MM.1S (cell line): ENCODE results near the gene MX1.

Source experiments
- DNase-seq: peaks from one replicate; pipeline ENCODE4 v3.0.0-alpha.2; 2015
- H2AFZ ChIP-seq: fragments of 300-600 bp; sonication (generic); 2 replicates; pipeline ENCODE4 v1.6.0; 2016; ENCODE audit warnings: antibody characterized with exemption, low read length
- H3F3A ChIP-seq: fragments of 300-600 bp; sonication (generic); 2 replicates; pipeline ENCODE4 v1.6.1; 2016; ENCODE audit warnings: mild to moderate bottlenecking, antibody characterized with exemption, low read length, moderate library complexity, mixed read lengths; ENCODE audit not compliant: insufficient read depth
- H3K27ac ChIP-seq: fragments of 300-600 bp; sonication (generic); 2 replicates; pipeline ENCODE4 v1.5.1; 2016; ENCODE audit warnings: mild to moderate bottlenecking, low read length
- H3K27me3 ChIP-seq: fragments of 300-600 bp; sonication (generic); replicated peaks from 2 replicates; pipeline ENCODE4 v1.6.0; 2016; ENCODE audit warnings: low read length; ENCODE audit not compliant: insufficient read depth
- H3K36me3 ChIP-seq: fragments of 300-600 bp; sonication (generic); replicated peaks from 2 replicates; pipeline ENCODE4 v1.6.1; 2016; ENCODE audit warnings: mild to moderate bottlenecking, low read length, mixed read lengths; ENCODE audit not compliant: insufficient read depth
- H3K4me1 ChIP-seq: fragments of 300-600 bp; sonication (generic); 2 replicates; pipeline ENCODE4 v1.6.1; 2016; ENCODE audit warnings: low read length, mixed read lengths
- H3K4me2 ChIP-seq: fragments of 300-600 bp; sonication (generic); 2 replicates; pipeline ENCODE4 v1.6.0; 2016; ENCODE audit warnings: low read depth, low read length
- H3K4me3 ChIP-seq: fragments of 300-600 bp; sonication (generic); 2 replicates; pipeline ENCODE4 v1.5.1; 2016; ENCODE audit warnings: low read length, mixed read lengths
- H3K79me2 ChIP-seq: fragments of 300-600 bp; sonication (generic); 2 replicates; pipeline ENCODE4 v1.6.1; 2016; ENCODE audit warnings: mixed run types, low read length, mixed read lengths
- H3K9ac ChIP-seq: fragments of 300-600 bp; sonication (generic); 2 replicates; pipeline ENCODE4 v1.6.1; 2016; ENCODE audit warnings: low read length, mixed read lengths
- H3K9me2 ChIP-seq: fragments of 300-600 bp; sonication (generic); replicated peaks from 2 replicates; pipeline ENCODE4 v1.6.1; 2016; ENCODE audit warnings: mild to moderate bottlenecking, low read length, mixed read lengths; ENCODE audit not compliant: insufficient read depth
- H3K9me3 ChIP-seq: fragments of 300-600 bp; sonication (generic); replicated peaks from 2 replicates; pipeline ENCODE4 v1.6.1; 2016; ENCODE audit warnings: mild to moderate bottlenecking, low read length, mixed read lengths; ENCODE audit not compliant: insufficient read depth
- H4K20me1 ChIP-seq: fragments of 300-600 bp; sonication (generic); 2 replicates; pipeline ENCODE4 v1.6.1; 2016; ENCODE audit warnings: mild to moderate bottlenecking, low read length, moderate library complexity, mixed read lengths; ENCODE audit not compliant: insufficient read depth
- EZH2 ChIP-seq: fragments of 300-600 bp; sonication (generic); optimal IDR thresholded peaks from 2 replicates; pipeline ENCODE3; 2017; ENCODE audit warnings: low read depth, mild to moderate bottlenecking, antibody characterized with exemption, low read length, mixed read lengths
- EZH2phosphoT487 ChIP-seq: fragments of 300-600 bp; sonication (generic); IDR thresholded peaks from 2 replicates; pipeline ENCODE4 v1.6.1; 2018; ENCODE audit warnings: antibody characterized with exemption, low read length
- TF ChIP-seq, protein P1 (sequence below): fragments of 300-600 bp; sonication (generic); IDR thresholded peaks from 2 replicates; pipeline ENCODE4 v1.5.1; 2016; ENCODE audit warnings: antibody characterized with exemption, low read length, mixed read lengths

MX1 gene

DNA sequence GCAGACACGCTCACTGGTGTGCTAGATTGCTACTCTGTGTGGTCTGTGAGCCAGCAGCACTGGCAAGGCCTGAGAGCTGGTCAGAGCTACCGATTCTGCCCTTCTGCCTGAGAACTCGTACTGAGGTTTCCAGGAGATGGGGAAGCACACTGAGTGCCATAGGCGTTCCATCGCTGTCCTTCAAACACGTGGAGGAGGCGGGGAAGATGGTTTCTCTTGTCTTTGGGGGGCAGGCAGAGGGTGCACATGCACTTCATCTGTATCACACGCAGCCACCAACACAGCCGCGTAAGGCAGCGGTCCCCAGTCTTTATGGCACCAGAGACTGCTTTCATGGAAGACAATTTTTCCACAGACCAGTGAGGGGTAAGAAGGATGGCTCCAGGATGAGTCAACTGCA, 23.8 kb upstream of the MX1 start:
- Histone ChIP-seq H3K36me3 (no peaks in the 10 kb centered on the region), H2AFZ (no peak overlapping the region), H3K9ac (no peak overlapping the region), H3F3A (no peaks in the 10 kb centered on the region), H3K27me3 (no peaks in the 10 kb centered on the region), H3K4me3 (no peak overlapping the region), H3K4me2 (no peak overlapping the region), H4K20me1 (no peaks in the 10 kb centered on the region), H3K9me2 (no peaks in the 10 kb centered on the region), H3K27ac (no peak overlapping the region), H3K4me1 (no peaks in the 10 kb centered on the region), H3K79me2 (no peaks in the 10 kb centered on the region), H3K9me3 (no peaks in the 10 kb centered on the region)
- no peak for TF ChIP-seq EZH2
- TF ChIP-seq EZH2phosphoT487: no peak
- TF ChIP-seq, protein P1, sequence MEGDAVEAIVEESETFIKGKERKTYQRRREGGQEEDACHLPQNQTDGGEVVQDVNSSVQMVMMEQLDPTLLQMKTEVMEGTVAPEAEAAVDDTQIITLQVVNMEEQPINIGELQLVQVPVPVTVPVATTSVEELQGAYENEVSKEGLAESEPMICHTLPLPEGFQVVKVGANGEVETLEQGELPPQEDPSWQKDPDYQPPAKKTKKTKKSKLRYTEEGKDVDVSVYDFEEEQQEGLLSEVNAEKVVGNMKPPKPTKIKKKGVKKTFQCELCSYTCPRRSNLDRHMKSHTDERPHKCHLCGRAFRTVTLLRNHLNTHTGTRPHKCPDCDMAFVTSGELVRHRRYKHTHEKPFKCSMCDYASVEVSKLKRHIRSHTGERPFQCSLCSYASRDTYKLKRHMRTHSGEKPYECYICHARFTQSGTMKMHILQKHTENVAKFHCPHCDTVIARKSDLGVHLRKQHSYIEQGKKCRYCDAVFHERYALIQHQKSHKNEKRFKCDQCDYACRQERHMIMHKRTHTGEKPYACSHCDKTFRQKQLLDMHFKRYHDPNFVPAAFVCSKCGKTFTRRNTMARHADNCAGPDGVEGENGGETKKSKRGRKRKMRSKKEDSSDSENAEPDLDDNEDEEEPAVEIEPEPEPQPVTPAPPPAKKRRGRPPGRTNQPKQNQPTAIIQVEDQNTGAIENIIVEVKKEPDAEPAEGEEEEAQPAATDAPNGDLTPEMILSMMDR: no peak
- DNase-seq: no peak

DNA sequence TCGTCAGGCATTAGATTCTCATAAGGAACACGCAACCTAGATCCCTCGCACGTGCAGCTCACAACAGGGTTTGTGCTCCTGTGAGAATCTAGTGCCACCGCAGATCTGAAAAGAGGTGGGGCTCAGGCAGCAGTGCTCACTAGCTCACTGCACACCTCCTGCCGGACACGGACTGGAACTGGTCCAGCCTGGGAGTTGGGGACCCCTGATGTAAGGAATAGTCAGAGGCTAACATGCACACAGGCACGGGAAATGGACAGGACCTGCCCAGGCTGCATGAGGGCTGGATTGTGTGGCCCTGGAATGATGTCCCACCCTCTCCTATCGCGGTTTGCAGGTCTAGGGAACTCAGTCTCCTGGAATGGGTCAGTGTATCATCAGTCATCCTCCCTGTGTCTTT, 23.2 kb upstream of the MX1 start:
- no peak overlapping the region for H3K27ac ChIP-seq
- no peaks in the 10 kb centered on the region for H3K79me2 ChIP-seq
- H3K9me3 ChIP-seq: no peaks in the 10 kb centered on the region
- no peak overlapping the region for H2AFZ ChIP-seq
- no peaks in the 10 kb centered on the region for H3K27me3 ChIP-seq
- TF ChIP-seq EZH2phosphoT487 (no peak), EZH2 (no peak)
- TF ChIP-seq, protein P1: no peak
- H3K4me1 ChIP-seq: no peaks in the 10 kb centered on the region
- no peaks in the 10 kb centered on the region for H4K20me1 ChIP-seq
- H3K4me3 ChIP-seq: no peak overlapping the region
- no peak overlapping the region for H3K4me2 ChIP-seq
- no peaks in the 10 kb centered on the region for H3K36me3 ChIP-seq
- DNase-seq: no peak
- no peak overlapping the region for H3K9ac ChIP-seq
- H3F3A ChIP-seq: no peaks in the 10 kb centered on the region
- H3K9me2 ChIP-seq: no peaks in the 10 kb centered on the region

DNA sequence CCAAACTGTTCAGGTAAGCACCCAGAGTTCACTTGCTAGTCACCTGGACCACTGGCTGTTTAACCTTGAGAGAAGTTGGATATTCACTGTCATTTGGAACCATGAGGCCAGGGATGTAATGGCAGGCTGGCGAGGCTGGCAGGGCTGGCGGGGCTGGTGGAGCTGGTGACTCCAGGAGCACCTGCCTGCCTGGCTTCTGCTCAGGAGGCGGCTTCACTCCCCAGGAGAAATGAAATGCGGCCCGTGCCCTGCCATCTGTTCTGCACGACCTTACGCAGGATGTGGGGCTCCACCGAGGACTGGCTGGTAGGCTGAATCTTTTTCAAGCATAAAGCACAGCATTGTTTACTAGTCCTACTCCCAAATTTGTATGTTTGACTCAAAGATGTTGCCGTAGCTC, 22.7 kb upstream of the MX1 start:
- Histone ChIP-seq H2AFZ (no peak overlapping the region), H3K79me2 (no peaks in the 10 kb centered on the region), H4K20me1 (no peaks in the 10 kb centered on the region), H3K4me1 (no peaks in the 10 kb centered on the region), H3K27ac (no peak overlapping the region), H3K4me2 (no peak overlapping the region), H3F3A (no peaks in the 10 kb centered on the region), H3K9ac (no peak overlapping the region), H3K4me3 (no peak overlapping the region), H3K27me3 (no peaks in the 10 kb centered on the region), H3K9me3 (no peaks in the 10 kb centered on the region), H3K36me3 (no peaks in the 10 kb centered on the region), H3K9me2 (no peaks in the 10 kb centered on the region)
- DNase-seq: no peak
- TF ChIP-seq, protein P1: no peak
- TF ChIP-seq EZH2 (no peak), EZH2phosphoT487 (no peak)

DNA sequence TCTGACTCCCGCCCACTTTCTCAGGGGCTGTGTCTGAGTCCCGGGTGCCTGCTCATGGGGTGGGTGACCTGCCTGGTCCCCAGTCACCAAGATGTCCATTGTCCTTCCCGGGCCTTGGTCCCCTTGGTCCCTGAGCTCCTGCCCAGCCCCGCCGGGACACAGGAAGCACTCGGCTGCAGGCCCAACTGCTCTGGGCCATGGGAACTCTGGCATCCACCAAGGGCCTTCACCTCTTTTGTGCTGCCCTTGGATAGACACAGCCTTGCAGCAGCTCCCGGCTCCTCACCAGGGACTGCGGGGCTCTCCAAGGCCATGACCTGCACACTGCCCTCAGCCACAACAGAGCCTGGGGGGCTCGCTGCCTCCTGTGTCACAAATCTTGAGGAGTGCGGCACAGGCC, 22.1 kb upstream of the MX1 start:
- Histone ChIP-seq H3K9ac (no peak overlapping the region), H3K36me3 (no peaks in the 10 kb centered on the region), H3K9me3 (no peaks in the 10 kb centered on the region), H4K20me1 (no peaks in the 10 kb centered on the region), H3K4me2 (no peak overlapping the region), H3K27ac (no peak overlapping the region), H2AFZ (no peak overlapping the region), H3K4me1 (no peaks in the 10 kb centered on the region), H3F3A (no peaks in the 10 kb centered on the region), H3K9me2 (no peaks in the 10 kb centered on the region), H3K79me2 (no peaks in the 10 kb centered on the region), H3K27me3 (no peaks in the 10 kb centered on the region), H3K4me3 (no peak overlapping the region)
- no peak for DNase-seq
- TF ChIP-seq EZH2phosphoT487 (no peak), EZH2 (no peak)
- TF ChIP-seq, protein P1: no peak
